Kasumi-1 (cell line): Measurements from ENCODE around the gene GNB2.

Experiments
- DNase-seq, 2 experiments: peaks; one replicate each; lab custom pipeline; 2025; lab: John Stamatoyannopoulos, UW

The GNB2 gene

GRCh38 chr7:100673302-100673941 is at the start of gene GNB2:
Gene GNB2, plus strand, starts transcription at chr7:100673740. Its CDS starts 2,526 bp downstream, at chr7:100676266.
- peak; percentile 94 for DNase-seq

- DNase-seq, result no peak
Observed at GRCh38 chr7:100623951-100624824, 49.4 kb upstream of the GNB2 start.

- DNase-seq, result no peak
Observed at GRCh38 chr7:100626055-100626454, 47.5 kb upstream of the GNB2 start.

GRCh38 chr7:100626530-100627237 is 46.9 kb upstream of the GNB2 start:
- peak; percentile 84 to 87 for DNase-seq

GRCh38 chr7:100627238-100627549 is 46.3 kb upstream of the GNB2 start:
- DNase-seq, result no peak

- peak; percentile 39 to 55 for DNase-seq
Observed at GRCh38 chr7:100629117-100629716, 44.3 kb upstream of the GNB2 start.

- no peak for DNase-seq
Observed at GRCh38 chr7:100630066-100630465, 43.5 kb upstream of the GNB2 start.

GRCh38 chr7:100632951-100633717 is 40.4 kb upstream of the GNB2 start:
- peak; percentile 59 to 66 for DNase-seq

- no peak for DNase-seq
Observed at GRCh38 chr7:100639995-100640516, 33.5 kb upstream of the GNB2 start.

GRCh38 chr7:100640517-100641440 is 32.8 kb upstream of the GNB2 start:
- DNase-seq, result no peak

GRCh38 chr7:100641463-100641859 is 32.1 kb upstream of the GNB2 start, which contains the start of gene TFR2:
Gene TFR2, minus strand, starts transcription at chr7:100641552. Its CDS starts 43 bp downstream, at chr7:100641509.
- no peak for DNase-seq

GRCh38 chr7:100641860-100642533 is 31.5 kb upstream of the GNB2 start:
- no peak for DNase-seq

GRCh38 chr7:100642534-100642907 is 31.0 kb upstream of the GNB2 start:
- no peak for DNase-seq

- no peak for DNase-seq
Observed at GRCh38 chr7:100649826-100650565, 23.5 kb upstream of the GNB2 start.

- DNase-seq, result no peak
Observed at GRCh38 chr7:100654908-100655831, 18.4 kb upstream of the GNB2 start.

- DNase-seq, result no peak
Observed at GRCh38 chr7:100655908-100656674, 17.4 kb upstream of the GNB2 start, which contains the start of gene ACTL6B. Gene ACTL6B, minus strand, starts transcription at chr7:100656448. Its CDS starts 94 bp downstream, at chr7:100656354.
